Activated naive CD4-positive, alpha-beta T cell treated with anti-CD3 and anti-CD28 coated beads, Interleukin-2, amount 50 U/mL, for 16 hours (primary cell): Measurements from ENCODE around the gene POU6F2.
"Not testable (repeated sequence)": the region's sequence is repeated elsewhere in the genome, so short reads cannot be mapped to it uniquely, and the experiment has no call there.

Experiments used
- DNase-seq: peaks from one replicate; pipeline ENCODE4 v3.0.0-alpha.2; 2020

POU6F2 gene

GRCh38 chr7:39365751-39366295, 388.1 kb downstream of the POU6F2 start:
- DNase-seq, result no peak

GRCh38 chr7:39367451-39367850, 389.7 kb downstream of the POU6F2 start:
- no peak for DNase-seq

GRCh38 chr7:39367943-39368342, 390.2 kb downstream of the POU6F2 start:
- no peak for DNase-seq

- DNase-seq, result no peak
Observed at GRCh38 chr7:39372383-39372782, 394.7 kb downstream of the POU6F2 start.

- no peak for DNase-seq
Observed at GRCh38 chr7:39374436-39375040, 396.8 kb downstream of the POU6F2 start.

GRCh38 chr7:39375047-39375873, 397.6 kb downstream of the POU6F2 start:
- no peak for DNase-seq

GRCh38 chr7:39375874-39376190, 398.1 kb downstream of the POU6F2 start:
- DNase-seq, result no peak

- DNase-seq, result not testable (repeated sequence)
Observed at GRCh38 chr7:39376881-39377280, 399.2 kb downstream of the POU6F2 start.

- no peak for DNase-seq
Observed at GRCh38 chr7:39379416-39379815, 401.7 kb downstream of the POU6F2 start.

- DNase-seq, result no peak
Observed at GRCh38 chr7:39383136-39383535, 405.4 kb downstream of the POU6F2 start.

- DNase-seq, result no peak
Observed at GRCh38 chr7:39384386-39384785, 406.7 kb downstream of the POU6F2 start.

- no peak for DNase-seq
Observed at GRCh38 chr7:39386718-39387117, 409.0 kb downstream of the POU6F2 start.

GRCh38 chr7:39392151-39392550, 414.4 kb downstream of the POU6F2 start:
- no peak for DNase-seq

- no peak for DNase-seq
Observed at GRCh38 chr7:39394105-39394680, 416.5 kb downstream of the POU6F2 start.

- no peak for DNase-seq
Observed at GRCh38 chr7:39399458-39399857, 421.7 kb downstream of the POU6F2 start.

- DNase-seq, result no peak
Observed at GRCh38 chr7:39399986-39400385, 422.3 kb downstream of the POU6F2 start.

GRCh38 chr7:39400836-39401235, 423.1 kb downstream of the POU6F2 start:
- DNase-seq, result no peak

GRCh38 chr7:39402034-39402433, 424.3 kb downstream of the POU6F2 start:
- no peak for DNase-seq

GRCh38 chr7:39404907-39405306, 427.2 kb downstream of the POU6F2 start:
- DNase-seq, result no peak

GRCh38 chr7:39405581-39405980, 427.9 kb downstream of the POU6F2 start:
- DNase-seq, result no peak

GRCh38 chr7:39406467-39406866, 428.8 kb downstream of the POU6F2 start:
- no peak for DNase-seq

GRCh38 chr7:39407137-39407536, 429.4 kb downstream of the POU6F2 start:
- DNase-seq, result no peak

GRCh38 chr7:39407723-39408122, 430.0 kb downstream of the POU6F2 start:
- DNase-seq, result no peak

- DNase-seq, result no peak
Observed at GRCh38 chr7:39408906-39409305, 431.2 kb downstream of the POU6F2 start.
